Measurements from ENCODE around the gene SPTBN5. TPM values are rescaled to one million over a fixed set of nuclear protein-coding genes. Genes with fewer than 3 reads are reported as not detected.

The SPTBN5 gene
- total RNA-seq, 6 experiments from 2014 or later: 0.16 to 0.34 (median 0.24) TPM

DNA sequence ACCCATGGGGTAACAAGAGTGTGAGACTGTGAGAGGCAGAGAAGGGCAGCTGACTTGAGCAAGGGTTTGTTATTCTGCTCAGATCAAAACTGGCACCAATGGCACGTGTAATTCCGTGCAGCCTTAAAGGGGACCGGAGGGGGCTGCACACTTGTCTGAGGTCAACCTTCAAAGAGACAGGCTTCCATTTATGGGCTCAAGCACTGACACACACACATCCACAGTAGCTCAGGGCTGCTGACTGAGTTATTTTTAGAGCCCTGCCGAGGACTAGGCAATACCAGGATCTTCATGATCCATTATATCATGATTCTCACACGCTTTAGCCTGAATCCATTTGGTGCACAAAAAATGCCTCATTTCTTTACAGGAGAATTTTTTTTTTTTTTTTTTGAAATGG, 20.6 kb upstream of the SPTBN5 start:
- Mint-ChIP-seq H3K4me3 (no peak overlapping the region), H3K4me1 (ENCODE audit: low read depth) (peaks cover 41% of the 10 kb centered on the region), H3K27me3 (ENCODE audit: insufficient read depth) (peaks cover 2% of the 10 kb centered on the region; the same call in 1 of the 2 replicates), H3K27ac (no peak overlapping the region), H3K9me3 (no peaks in the 10 kb centered on the region), H3K36me3 (ENCODE audit: low read depth) (peaks cover 19% of the 10 kb centered on the region)
- DNase-seq: no peak
- no peak for TF ChIP-seq CTCF (IDR thresholded peaks at IDR 0.05)

- Mint-ChIP-seq H3K27me3 (ENCODE audit: insufficient read depth) (peaks cover 2% of the 10 kb centered on the region; the same call in 1 of the 2 replicates), H3K4me3 (no peak overlapping the region), H3K27ac (no peak overlapping the region), H3K4me1 (ENCODE audit: low read depth) (peaks cover 33% of the 10 kb centered on the region), H3K9me3 (no peaks in the 10 kb centered on the region), H3K36me3 (ENCODE audit: low read depth) (peaks cover 13% of the 10 kb centered on the region)
- TF ChIP-seq CTCF (IDR thresholded peaks at IDR 0.05): no peak
- DNase-seq: no peak
These were observed 19.4 kb upstream of the SPTBN5 start for GRCh38 chr15:41913256-41913655.

DNA sequence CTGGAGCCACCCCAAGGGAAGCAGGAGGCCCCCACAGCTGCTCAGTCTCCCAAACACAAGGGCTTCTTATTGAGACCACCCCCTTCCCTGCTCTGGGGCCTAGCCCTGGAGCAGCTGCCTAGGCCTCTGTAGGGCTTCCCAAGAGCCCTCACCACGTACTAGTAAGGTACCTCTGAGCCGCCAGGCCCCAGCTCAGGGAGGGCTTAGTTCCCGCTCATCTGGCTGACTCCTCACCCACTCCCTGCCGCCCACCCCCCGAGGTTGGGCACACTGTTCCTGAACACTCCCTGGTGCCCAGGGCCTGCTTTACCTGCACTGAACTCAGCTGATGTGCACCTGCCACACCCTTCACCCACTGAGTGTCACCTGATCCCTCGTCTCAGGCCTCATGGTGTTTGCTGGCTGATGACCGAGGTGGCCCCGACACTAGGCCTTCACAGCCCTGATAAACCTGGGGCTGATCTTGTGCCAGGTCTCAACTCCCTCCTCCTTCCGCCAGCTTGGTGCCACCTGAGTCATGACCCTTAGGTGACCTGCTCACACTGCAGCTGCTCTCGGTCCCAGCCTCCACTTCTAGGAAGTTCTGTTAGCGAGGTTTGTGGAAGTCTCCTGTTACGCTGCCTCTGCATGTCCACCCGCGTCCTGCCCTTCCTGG, 18.0 kb upstream of the SPTBN5 start:
- peaks cover 19% of the 10 kb centered on the region for H3K36me3 Mint-ChIP-seq (ENCODE audit: low read depth)
- no peaks in the 10 kb centered on the region for H3K9me3 Mint-ChIP-seq
- H3K27ac Mint-ChIP-seq: no peak overlapping the region
- TF ChIP-seq CTCF (IDR thresholded peaks at IDR 0.05): no peak
- H3K27me3 Mint-ChIP-seq (ENCODE audit: insufficient read depth): no peaks in the 10 kb centered on the region
- no peak for DNase-seq
- H3K4me1 Mint-ChIP-seq (ENCODE audit: low read depth): peaks cover 21% of the 10 kb centered on the region; the same call in 1 of the 2 replicates
- no peak overlapping the region for H3K4me3 Mint-ChIP-seq

DNA sequence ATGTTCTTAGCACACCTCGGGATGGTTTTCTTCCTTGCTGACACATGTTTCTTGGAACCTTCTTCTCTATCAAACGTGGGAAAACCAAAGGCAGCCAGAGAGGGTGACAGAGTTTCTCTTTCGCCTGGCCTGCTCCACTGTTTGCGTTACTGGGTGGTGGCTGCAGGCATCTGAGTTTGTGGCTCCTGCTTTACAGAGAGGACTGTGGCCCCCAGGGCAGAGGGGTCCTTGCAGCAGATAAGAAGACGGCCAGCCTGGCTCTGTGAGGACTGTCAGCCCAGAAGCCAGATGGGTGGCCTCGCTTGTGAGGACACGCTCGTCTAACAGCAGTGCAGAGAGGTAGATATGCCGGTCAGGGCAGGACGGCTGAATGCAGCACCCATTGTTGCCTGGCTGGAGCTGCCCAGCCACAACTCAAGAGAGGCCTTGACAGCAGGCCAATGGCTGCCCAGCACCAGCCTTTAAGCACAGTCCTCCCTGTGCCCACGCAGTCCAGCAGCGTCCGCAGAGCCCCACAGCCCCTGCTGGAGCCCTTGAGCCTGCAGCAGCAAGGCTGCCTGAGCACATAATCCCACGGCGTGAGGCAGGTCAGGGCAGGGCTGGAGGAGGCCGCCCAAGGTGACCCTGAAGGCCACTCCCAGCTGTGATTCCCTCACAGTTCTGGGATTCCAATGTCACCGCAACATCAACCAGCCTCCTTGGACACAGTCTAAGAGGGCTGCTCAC, 15.0 kb upstream of the SPTBN5 start:
- Mint-ChIP-seq H3K4me1 (ENCODE audit: low read depth) (peaks cover 13% of the 10 kb centered on the region; the same call in 1 of the 2 replicates), H3K27ac (no peak overlapping the region), H3K9me3 (no peaks in the 10 kb centered on the region), H3K36me3 (ENCODE audit: low read depth) (peaks cover 24% of the 10 kb centered on the region), H3K4me3 (no peak overlapping the region), H3K27me3 (ENCODE audit: insufficient read depth) (no peaks in the 10 kb centered on the region)
- no peak for TF ChIP-seq CTCF (IDR thresholded peaks at IDR 0.05)
- no peak for DNase-seq

DNA sequence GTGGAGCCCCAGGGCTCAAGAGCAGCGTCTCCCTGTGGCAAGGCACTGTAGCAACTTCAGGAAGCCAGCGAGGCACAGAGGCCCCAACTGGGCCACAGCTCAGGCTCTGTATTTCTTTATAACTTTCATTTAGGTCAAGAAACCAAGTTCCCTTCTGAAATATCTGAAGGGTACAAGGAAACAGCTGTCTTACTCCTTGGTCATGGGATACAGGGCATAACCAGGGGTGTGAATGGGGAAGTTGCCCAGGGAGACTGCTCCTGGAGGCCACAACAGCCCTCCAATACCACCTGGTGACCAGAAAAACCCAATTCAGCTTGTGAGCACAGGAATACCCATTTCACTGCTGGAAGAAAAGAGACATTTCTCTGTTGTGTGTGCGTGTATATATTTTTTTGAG, 13.3 kb upstream of the SPTBN5 start:
- Mint-ChIP-seq H3K27ac (no peak overlapping the region), H3K4me3 (no peak overlapping the region; the same call in 1 of the 2 replicates), H3K27me3 (ENCODE audit: insufficient read depth) (no peaks in the 10 kb centered on the region), H3K36me3 (ENCODE audit: low read depth) (peaks cover 23% of the 10 kb centered on the region), H3K4me1 (ENCODE audit: low read depth) (peaks cover 7% of the 10 kb centered on the region; the same call in 1 of the 2 replicates), H3K9me3 (no peaks in the 10 kb centered on the region)
- no peak for DNase-seq
- TF ChIP-seq CTCF (IDR thresholded peaks at IDR 0.05): no peak
